ENCODE measurements around the gene CCHCR1. TPM values are rescaled to one million over a fixed set of nuclear protein-coding genes. Genes with fewer than 3 reads are reported as not detected.

Gene CCHCR1
- polyA plus RNA-seq, 3 donors: 2.2 to 8.4 (median 2.8) TPM

- Mint-ChIP-seq H3K4me3 (no peak overlapping the region), H3K4me1 (peaks cover 1% of the 10 kb centered on the region), H3K27ac (peak overlapping the region in 1 of 7 donors; percentile 16), H3K36me3 (peaks cover 1 to 2% of the 10 kb centered on the region in 2 donors), H3K27me3 (ENCODE audit: low read depth in 3 of 3) (peaks cover 0 to 1% (median 0%) of the 10 kb centered on the region in 3 donors), H3K9me3 (no peaks in the 10 kb centered on the region)
- Histone ChIP-seq H2AFZ (ENCODE audit: insufficient read depth, low read depth, low read length, poor library complexity, severe bottlenecking) (no peak overlapping the region), H3K4me2 (replicated peaks; ENCODE audit: extremely low read depth, low read length, poor library complexity, severe bottlenecking) (no peak overlapping the region), H3K27me3 (ENCODE audit: control insufficient read depth in 2 of 2, insufficient read depth in 2 of 2, low read length in 2 of 2) (no peaks in the 10 kb centered on the region), H3K9me3 (replicated peaks in 1 of 2; ENCODE audit: control insufficient read depth in 1 of 2, insufficient read depth in 1 of 2, low read length in 2 of 2) (no peaks in the 10 kb centered on the region), H3K4me3 (replicated peaks in 1 of 3; ENCODE audit: low read depth in 2 of 3, low read length in 3 of 3) (no peak overlapping the region), H3K36me3 (replicated peaks in 1 of 2; ENCODE audit: control insufficient read depth in 1 of 2, insufficient read depth in 2 of 2, low read length in 2 of 2) (no peaks in the 10 kb centered on the region), H3K4me1 (ENCODE audit: control insufficient read depth in 1 of 2, insufficient read depth in 2 of 2, low read length in 2 of 2) (no peaks in the 10 kb centered on the region), H3K79me2 (ENCODE audit: insufficient read depth, low read length) (no peaks in the 10 kb centered on the region), H3K27ac (ENCODE audit: low read depth in 1 of 2, low read length in 2 of 2) (no peak overlapping the region), H3K9ac (ENCODE audit: insufficient read depth, low read length, poor library complexity, severe bottlenecking) (no peak overlapping the region), H4K20me1 (ENCODE audit: insufficient read depth, low read length) (no peaks in the 10 kb centered on the region)
- DNase-seq: no peak
- intact Hi-C loops (cut with micrococcal nuclease): no loop called here
- TF ChIP-seq CTCF (IDR thresholded peaks at IDR 0.05): no peak
- 95% methylated on average over 8 of the region's 10 CpGs for WGBS (ENCODE audit: insufficient coverage)
Measured at GRCh38 chr6:31169123-31169857, 11.7 kb upstream of the CCHCR1 start.

GRCh38 chr6:31168606-31169005 lies 11.0 kb upstream of the CCHCR1 start:
- H3K27me3 Mint-ChIP-seq (ENCODE audit: low read depth in 3 of 3): peaks cover 0 to 1% (median 0%) of the 10 kb centered on the region in 3 donors
- TF ChIP-seq CTCF (IDR thresholded peaks at IDR 0.05): no peak
- Histone ChIP-seq H3K4me2 (replicated peaks; ENCODE audit: extremely low read depth, low read length, poor library complexity, severe bottlenecking) (no peak overlapping the region), H3K79me2 (ENCODE audit: insufficient read depth, low read length) (no peaks in the 10 kb centered on the region), H3K4me1 (ENCODE audit: control insufficient read depth in 1 of 2, insufficient read depth in 2 of 2, low read length in 2 of 2) (no peaks in the 10 kb centered on the region), H3K36me3 (replicated peaks in 1 of 2; ENCODE audit: control insufficient read depth in 1 of 2, insufficient read depth in 2 of 2, low read length in 2 of 2) (no peaks in the 10 kb centered on the region), H3K9me3 (replicated peaks in 1 of 2; ENCODE audit: control insufficient read depth in 1 of 2, insufficient read depth in 1 of 2, low read length in 2 of 2) (no peaks in the 10 kb centered on the region), H3K9ac (ENCODE audit: insufficient read depth, low read length, poor library complexity, severe bottlenecking) (no peak overlapping the region), H2AFZ (ENCODE audit: insufficient read depth, low read depth, low read length, poor library complexity, severe bottlenecking) (no peak overlapping the region), H3K27me3 (ENCODE audit: control insufficient read depth in 2 of 2, insufficient read depth in 2 of 2, low read length in 2 of 2) (no peaks in the 10 kb centered on the region), H3K27ac (ENCODE audit: low read depth in 1 of 2, low read length in 2 of 2) (no peak overlapping the region), H3K4me3 (replicated peaks in 1 of 3; ENCODE audit: low read depth in 2 of 3, low read length in 3 of 3) (no peak overlapping the region), H4K20me1 (ENCODE audit: insufficient read depth, low read length) (no peaks in the 10 kb centered on the region)
- intact Hi-C loops (cut with micrococcal nuclease): no loop called here
- H3K4me1 Mint-ChIP-seq: peaks cover 1% of the 10 kb centered on the region
- no peak overlapping the region for H3K4me3 Mint-ChIP-seq
- DNase-seq: no peak
- H3K9me3 Mint-ChIP-seq: no peaks in the 10 kb centered on the region
- no peak overlapping the region for H3K27ac Mint-ChIP-seq
- WGBS (ENCODE audit: insufficient coverage): 95% methylated on average over 2 of the region's 3 CpGs
- peaks cover 1 to 2% of the 10 kb centered on the region in 2 donors for H3K36me3 Mint-ChIP-seq
